ENCODE data around the gene FAM184B. TPM values are rescaled to one million over a fixed set of nuclear protein-coding genes. Genes with fewer than 3 reads are reported as not detected.

FAM184B gene
- polyA plus RNA-seq, 3 donors, result not detected

DNA sequence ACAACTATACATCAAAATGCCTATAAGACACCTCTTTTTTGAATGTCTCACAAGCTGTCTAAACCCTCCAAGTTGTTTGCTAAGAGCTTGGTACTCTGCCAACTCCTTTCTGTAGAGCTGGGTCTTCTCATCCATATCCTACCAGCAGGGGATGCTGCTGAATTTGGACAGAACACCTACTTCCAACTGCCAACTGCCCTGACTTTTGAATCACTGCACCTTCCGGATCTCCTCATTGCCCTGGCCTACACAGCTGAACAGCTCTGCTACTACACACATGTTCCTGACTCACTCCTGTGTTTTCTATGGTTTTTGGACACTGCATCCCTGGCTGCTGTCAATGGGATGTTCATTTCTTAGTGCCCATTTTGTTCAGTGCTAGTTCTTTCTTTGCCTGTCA lies 18.7 kb downstream of the FAM184B start:
- no peaks in the 10 kb centered on the region for H3K36me3 Mint-ChIP-seq
- H3K79me2 ChIP-seq (ENCODE audit: insufficient read depth, low read length), result no peaks in the 10 kb centered on the region
- peaks cover 3% of the 10 kb centered on the region for H3K4me1 Mint-ChIP-seq
- intact Hi-C loops (cut with micrococcal nuclease), result no loop called here
- no peaks in the 10 kb centered on the region for H3K27me3 ChIP-seq (ENCODE audit: control insufficient read depth in 2 of 2, insufficient read depth in 2 of 2, low read length in 2 of 2)
- H3K27me3 Mint-ChIP-seq (ENCODE audit: low read depth in 3 of 3), result peaks cover 0 to 3% (median 0%) of the 10 kb centered on the region in 3 donors
- peaks cover 0 to 15% (median 10%) of the 10 kb centered on the region in 7 donors for H3K9me3 Mint-ChIP-seq
- H3K4me3 Mint-ChIP-seq, result no peak overlapping the region
- H3K4me1 ChIP-seq (ENCODE audit: control insufficient read depth in 1 of 2, insufficient read depth in 2 of 2, low read length in 2 of 2), result no peaks in the 10 kb centered on the region
- 100% methylated on average over 1 of the region's 1 CpG for WGBS (ENCODE audit: insufficient coverage)
- no peak overlapping the region for H3K4me2 ChIP-seq (replicated peaks; ENCODE audit: extremely low read depth, low read length, poor library complexity, severe bottlenecking)
- no peak overlapping the region for H3K9ac ChIP-seq (ENCODE audit: insufficient read depth, low read length, poor library complexity, severe bottlenecking)
- H3K36me3 ChIP-seq (replicated peaks in 1 of 2; ENCODE audit: control insufficient read depth in 1 of 2, insufficient read depth in 2 of 2, low read length in 2 of 2), result no peaks in the 10 kb centered on the region
- peak overlapping the region in 1 of 7 donors; percentile 47 for H3K27ac Mint-ChIP-seq
- no peak overlapping the region for H3K27ac ChIP-seq (ENCODE audit: low read depth in 1 of 2, low read length in 2 of 2)
- no peaks in the 10 kb centered on the region for H4K20me1 ChIP-seq (ENCODE audit: insufficient read depth, low read length)
- no peak for DNase-seq
- peaks cover 5 to 13% of the 10 kb centered on the region in 2 donors for H3K9me3 ChIP-seq (replicated peaks in 1 of 2; ENCODE audit: control insufficient read depth in 1 of 2, insufficient read depth in 1 of 2, low read length in 2 of 2)
- TF ChIP-seq, protein P1, sequence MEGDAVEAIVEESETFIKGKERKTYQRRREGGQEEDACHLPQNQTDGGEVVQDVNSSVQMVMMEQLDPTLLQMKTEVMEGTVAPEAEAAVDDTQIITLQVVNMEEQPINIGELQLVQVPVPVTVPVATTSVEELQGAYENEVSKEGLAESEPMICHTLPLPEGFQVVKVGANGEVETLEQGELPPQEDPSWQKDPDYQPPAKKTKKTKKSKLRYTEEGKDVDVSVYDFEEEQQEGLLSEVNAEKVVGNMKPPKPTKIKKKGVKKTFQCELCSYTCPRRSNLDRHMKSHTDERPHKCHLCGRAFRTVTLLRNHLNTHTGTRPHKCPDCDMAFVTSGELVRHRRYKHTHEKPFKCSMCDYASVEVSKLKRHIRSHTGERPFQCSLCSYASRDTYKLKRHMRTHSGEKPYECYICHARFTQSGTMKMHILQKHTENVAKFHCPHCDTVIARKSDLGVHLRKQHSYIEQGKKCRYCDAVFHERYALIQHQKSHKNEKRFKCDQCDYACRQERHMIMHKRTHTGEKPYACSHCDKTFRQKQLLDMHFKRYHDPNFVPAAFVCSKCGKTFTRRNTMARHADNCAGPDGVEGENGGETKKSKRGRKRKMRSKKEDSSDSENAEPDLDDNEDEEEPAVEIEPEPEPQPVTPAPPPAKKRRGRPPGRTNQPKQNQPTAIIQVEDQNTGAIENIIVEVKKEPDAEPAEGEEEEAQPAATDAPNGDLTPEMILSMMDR (IDR thresholded peaks at IDR 0.05), result no peak
- no peak overlapping the region for H2AFZ ChIP-seq (ENCODE audit: insufficient read depth, low read depth, low read length, poor library complexity, severe bottlenecking)
- H3K4me3 ChIP-seq (replicated peaks in 1 of 3; ENCODE audit: low read depth in 2 of 3, low read length in 3 of 3), result no peak overlapping the region

GRCh38 chr4:17761062-17761461 lies 20.4 kb downstream of the FAM184B start:
- TF ChIP-seq, protein P1 (IDR thresholded peaks at IDR 0.05), result no peak
- DNase-seq, result no peak
- Mint-ChIP-seq H3K36me3 (no peaks in the 10 kb centered on the region), H3K4me1 (peaks cover 3% of the 10 kb centered on the region), H3K4me3 (no peak overlapping the region), H3K27me3 (ENCODE audit: low read depth in 3 of 3) (peaks cover 0 to 3% (median 0%) of the 10 kb centered on the region in 3 donors), H3K27ac (no peak overlapping the region), H3K9me3 (peaks cover 0 to 10% (median 5%) of the 10 kb centered on the region in 7 donors)
- Histone ChIP-seq H3K9ac (ENCODE audit: insufficient read depth, low read length, poor library complexity, severe bottlenecking) (no peak overlapping the region), H4K20me1 (ENCODE audit: insufficient read depth, low read length) (no peaks in the 10 kb centered on the region), H3K4me3 (replicated peaks in 1 of 3; ENCODE audit: low read depth in 2 of 3, low read length in 3 of 3) (no peak overlapping the region), H3K27me3 (ENCODE audit: control insufficient read depth in 2 of 2, insufficient read depth in 2 of 2, low read length in 2 of 2) (no peaks in the 10 kb centered on the region), H3K36me3 (replicated peaks in 1 of 2; ENCODE audit: control insufficient read depth in 1 of 2, insufficient read depth in 2 of 2, low read length in 2 of 2) (no peaks in the 10 kb centered on the region), H3K9me3 (replicated peaks in 1 of 2; ENCODE audit: control insufficient read depth in 1 of 2, insufficient read depth in 1 of 2, low read length in 2 of 2) (peaks cover 0 to 4% of the 10 kb centered on the region in 2 donors), H3K4me1 (ENCODE audit: control insufficient read depth in 1 of 2, insufficient read depth in 2 of 2, low read length in 2 of 2) (no peaks in the 10 kb centered on the region), H3K4me2 (replicated peaks; ENCODE audit: extremely low read depth, low read length, poor library complexity, severe bottlenecking) (no peak overlapping the region), H2AFZ (ENCODE audit: insufficient read depth, low read depth, low read length, poor library complexity, severe bottlenecking) (no peak overlapping the region), H3K27ac (ENCODE audit: low read depth in 1 of 2, low read length in 2 of 2) (no peak overlapping the region), H3K79me2 (ENCODE audit: insufficient read depth, low read length) (no peaks in the 10 kb centered on the region)
- intact Hi-C loops (cut with micrococcal nuclease), result no loop called here
- WGBS (ENCODE audit: insufficient coverage), result no CpG with 5 or more reads among the region's 1 CpG

Measured in CD14-positive monocyte (primary cell).